ENCODE data around the gene BUD13.

DNA sequence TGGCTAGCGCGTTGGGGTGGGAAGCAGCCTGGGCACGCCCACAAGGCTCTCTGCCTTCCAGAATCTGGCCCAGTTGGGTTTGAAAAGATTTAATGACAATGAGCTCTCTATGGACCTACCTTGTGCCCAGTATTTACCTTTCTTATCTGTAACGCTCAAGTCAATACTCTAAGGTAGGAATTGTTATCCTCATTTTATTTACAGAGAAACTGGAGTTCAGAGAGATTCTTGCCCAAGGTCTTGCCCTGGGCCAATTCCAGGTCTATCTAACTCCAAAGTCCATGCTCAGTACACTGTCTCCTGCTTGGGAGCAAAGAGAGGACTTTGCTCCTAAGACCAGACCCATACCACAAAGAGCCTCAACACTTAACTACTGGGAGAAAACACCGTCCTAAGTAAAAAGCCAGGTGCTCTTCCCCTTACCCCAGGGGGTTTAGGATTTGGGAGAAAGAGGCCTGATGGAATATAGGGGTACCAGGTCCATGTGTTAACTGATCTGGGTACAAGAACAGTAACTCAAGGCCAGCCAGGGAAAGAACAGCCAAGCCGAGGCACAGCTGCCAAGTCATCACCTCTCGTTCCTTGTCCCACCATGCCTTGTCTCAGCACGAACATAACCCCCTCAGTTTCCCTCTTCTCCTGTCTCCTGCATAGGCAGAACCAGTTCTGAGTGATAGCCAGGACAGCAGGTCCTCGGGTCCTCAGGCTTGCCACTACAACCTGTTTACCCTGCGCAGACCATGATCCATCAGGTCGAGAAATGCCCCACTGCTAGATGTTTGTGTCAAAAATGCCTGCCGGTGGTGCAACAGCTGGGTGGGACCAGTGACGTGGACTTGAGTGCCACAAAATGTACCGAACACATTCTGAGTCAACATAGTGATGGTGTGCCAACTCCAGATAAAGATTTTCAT lies 35.7 kb upstream of the BUD13 start:
- TF ChIP-seq, protein P1, sequence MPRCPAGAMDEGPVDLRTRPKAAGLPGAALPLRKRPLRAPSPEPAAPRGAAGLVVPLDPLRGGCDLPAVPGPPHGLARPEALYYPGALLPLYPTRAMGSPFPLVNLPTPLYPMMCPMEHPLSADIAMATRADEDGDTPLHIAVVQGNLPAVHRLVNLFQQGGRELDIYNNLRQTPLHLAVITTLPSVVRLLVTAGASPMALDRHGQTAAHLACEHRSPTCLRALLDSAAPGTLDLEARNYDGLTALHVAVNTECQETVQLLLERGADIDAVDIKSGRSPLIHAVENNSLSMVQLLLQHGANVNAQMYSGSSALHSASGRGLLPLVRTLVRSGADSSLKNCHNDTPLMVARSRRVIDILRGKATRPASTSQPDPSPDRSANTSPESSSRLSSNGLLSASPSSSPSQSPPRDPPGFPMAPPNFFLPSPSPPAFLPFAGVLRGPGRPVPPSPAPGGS (IDR thresholded peaks at IDR 0.05; ENCODE audit: borderline replicate concordance, insufficient read depth, low read depth, low read length, poor library complexity, severe bottlenecking): no peak
- TF ChIP-seq POLR2A (IDR thresholded peaks at IDR 0.05; ENCODE audit: low read depth, low read length): no peak
- TF ChIP-seq, protein P2, sequence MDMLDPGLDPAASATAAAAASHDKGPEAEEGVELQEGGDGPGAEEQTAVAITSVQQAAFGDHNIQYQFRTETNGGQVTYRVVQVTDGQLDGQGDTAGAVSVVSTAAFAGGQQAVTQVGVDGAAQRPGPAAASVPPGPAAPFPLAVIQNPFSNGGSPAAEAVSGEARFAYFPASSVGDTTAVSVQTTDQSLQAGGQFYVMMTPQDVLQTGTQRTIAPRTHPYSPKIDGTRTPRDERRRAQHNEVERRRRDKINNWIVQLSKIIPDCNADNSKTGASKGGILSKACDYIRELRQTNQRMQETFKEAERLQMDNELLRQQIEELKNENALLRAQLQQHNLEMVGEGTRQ (IDR thresholded peaks at IDR 0.05; ENCODE audit: borderline replicate concordance, low read depth, low read length): no peak
- TF ChIP-seq FOXM1 (IDR thresholded peaks at IDR 0.05; ENCODE audit: low read depth, low read length): no peak
- no peak for TF ChIP-seq YY1 (IDR thresholded peaks at IDR 0.05; ENCODE audit: low read depth, low read length)
